Stimulated activated CD8-positive, alpha-beta memory T cell treated with anti-CD3 and anti-CD28 coated beads, Interleukin-15, amount 100 ng/mL, for 1 hour (primary cell): ENCODE measurements around the gene RSPH6A.

Source experiments
- DNase-seq: peaks from one replicate; pipeline ENCODE4 v3.0.0-alpha.2; 2020; ENCODE audit warnings: low read depth

Gene RSPH6A

GRCh38 chr19:45814851-45815480, at the start of gene RSPH6A:
Gene RSPH6A (minus strand): TSS chr19:45815308. CDS start chr19:45815176, 132 bp downstream.
- no peak for DNase-seq

GRCh38 chr19:45864629-45865082, 49.5 kb upstream of the RSPH6A start:
- no peak for DNase-seq

- no peak for DNase-seq
Measured at GRCh38 chr19:45863840-45864628, 48.9 kb upstream of the RSPH6A start, which contains the start of gene FOXA3. Gene FOXA3 (plus strand): TSS chr19:45864326. CDS start chr19:45864457, 131 bp downstream.

- no peak for DNase-seq
Measured at GRCh38 chr19:45863335-45863839, 48.3 kb upstream of the RSPH6A start.

- peak; percentile 94 for DNase-seq
Measured at GRCh38 chr19:45862564-45863334, 47.6 kb upstream of the RSPH6A start, which contains the start of gene SYMPK. Gene SYMPK (minus strand): TSS chr19:45863147. CDS start chr19:45854495, 8,652 bp downstream.

GRCh38 chr19:45862271-45862563, 47.1 kb upstream of the RSPH6A start:
- no peak for DNase-seq

- no peak for DNase-seq
Measured at GRCh38 chr19:45860359-45861259, 45.5 kb upstream of the RSPH6A start.

GRCh38 chr19:45854167-45854778, 39.2 kb upstream of the RSPH6A start:
- no peak for DNase-seq

- no peak for DNase-seq
Measured at GRCh38 chr19:45852983-45853382, 37.9 kb upstream of the RSPH6A start.

- DNase-seq, result no peak
Measured at GRCh38 chr19:45852145-45852750, 37.1 kb upstream of the RSPH6A start.

- DNase-seq, result no peak
Measured at GRCh38 chr19:45848922-45849321, 33.8 kb upstream of the RSPH6A start.

GRCh38 chr19:45847663-45848062, 32.6 kb upstream of the RSPH6A start:
- no peak for DNase-seq

- no peak for DNase-seq
Measured at GRCh38 chr19:45842198-45842597, 27.1 kb upstream of the RSPH6A start.

GRCh38 chr19:45834970-45835369, 19.9 kb upstream of the RSPH6A start:
- no peak for DNase-seq

GRCh38 chr19:45828945-45829344, 13.8 kb upstream of the RSPH6A start:
- DNase-seq, result no peak

- no peak for DNase-seq
Measured at GRCh38 chr19:45828523-45828922, 13.4 kb upstream of the RSPH6A start.

GRCh38 chr19:45827459-45828093, 12.5 kb upstream of the RSPH6A start:
- no peak for DNase-seq

- DNase-seq, result no peak
Measured at GRCh38 chr19:45826934-45827333, 11.8 kb upstream of the RSPH6A start.

- DNase-seq, result no peak
Measured at GRCh38 chr19:45825917-45826893, 11.1 kb upstream of the RSPH6A start.
